ENCODE results near the gene PATE4. TPM values are rescaled to one million over a fixed set of nuclear protein-coding genes. Genes with fewer than 3 reads are reported as not detected.

The PATE4 gene
- total and polyA plus RNA-seq, 5 experiments from 2014 or later = not detected

Other genes with a start within 250 kb of the PATE4 start
- gene STT3A, start 240.5 kb upstream of the PATE4 start, total RNA-seq = 10 to 100 TPM; 57.0 to 64.5 TPM
- 10 to 100 TPM; 36.8 to 53.4 (median 40.1) TPM for gene STT3A, start 240.5 kb upstream of the PATE4 start, polyA plus RNA-seq
- 1 to 10 TPM; 2.0 to 2.1 TPM for gene CHEK1, start 208.2 kb upstream of the PATE4 start, total RNA-seq
- 1 to 10 TPM; 1.0 to 2.1 (median 1.3) TPM for gene CHEK1, start 208.2 kb upstream of the PATE4 start, polyA plus RNA-seq
- not detected for gene ACRV1, start 152.5 kb upstream of the PATE4 start, total RNA-seq
- not detected for gene ACRV1, start 152.5 kb upstream of the PATE4 start, polyA plus RNA-seq
- gene PATE1, start 87.0 kb upstream of the PATE4 start, total RNA-seq = not detected
- gene PATE1, start 87.0 kb upstream of the PATE4 start, polyA plus RNA-seq = not detected
- gene PATE2, start 54.5 kb upstream of the PATE4 start, total RNA-seq = not detected
- gene PATE2, start 54.5 kb upstream of the PATE4 start, polyA plus RNA-seq = not detected
- gene PATE3, start 45.2 kb upstream of the PATE4 start, total RNA-seq = not detected
- not detected for gene PATE3, start 45.2 kb upstream of the PATE4 start, polyA plus RNA-seq
- 1 to 10 TPM; 4.8 to 5.1 TPM for gene HYLS1, start 54.4 kb downstream of the PATE4 start, total RNA-seq
- 1 to 10 TPM; 4.1 to 7.5 (median 4.4) TPM for gene HYLS1, start 54.4 kb downstream of the PATE4 start, polyA plus RNA-seq
- gene PUS3, start 69.9 kb downstream of the PATE4 start, total RNA-seq = 1 to 10 TPM; 8.2 to 8.4 TPM
- 10 to 100 TPM in 1 of 3 donors, 1 to 10 TPM in 2; 9.5 to 16.7 (median 9.8) TPM for gene PUS3, start 69.9 kb downstream of the PATE4 start, polyA plus RNA-seq
- under 1 TPM in 1 of 2 experiments, not detected in 1; 0.52 TPM for gene DDX25, start 71.2 kb downstream of the PATE4 start, total RNA-seq
- under 1 TPM in 1 of 3 donors, not detected in 2; 0.89 TPM for gene DDX25, start 71.2 kb downstream of the PATE4 start, polyA plus RNA-seq
- gene VSIG10L2, start 112.7 kb downstream of the PATE4 start, total RNA-seq = not detected
- not detected for gene VSIG10L2, start 112.7 kb downstream of the PATE4 start, polyA plus RNA-seq
- gene CDON, start 229.6 kb downstream of the PATE4 start, total RNA-seq = 1 to 10 TPM; 2.1 to 2.8 TPM
- under 1 TPM in 2 of 3 donors, not detected in 1; 0.14 to 0.20 TPM for gene CDON, start 229.6 kb downstream of the PATE4 start, polyA plus RNA-seq

Data from naive thymus-derived CD8-positive, alpha-beta T cell (primary cell).